Colonic mucosa (tissue), 4 donors: ENCODE results near the gene PRAMEF25. TPM values are rescaled to one million over a fixed set of nuclear protein-coding genes. Genes with fewer than 3 reads are reported as not detected.
"Not testable (repeated sequence)": the region's sequence is repeated elsewhere in the genome, so short reads cannot be mapped to it uniquely, and the experiment has no call there.

Experiments
- DNase-seq: peaks from one replicate; pipeline ENCODE4 v3.0.0-alpha.2; 2020
- H3K27ac ChIP-seq: fragments of 200-600 bp; one replicate; pipeline ENCODE4 v1.8.0; 2021
- H3K27me3 ChIP-seq: fragments of 200-600 bp; one replicate; pipeline ENCODE4 v1.8.0; 2021
- H3K36me3 ChIP-seq: fragments of 200-600 bp; one replicate; pipeline ENCODE4 v1.8.0; 2021
- H3K4me1 ChIP-seq: fragments of 200-600 bp; one replicate; pipeline ENCODE4 v1.8.0; 2021; ENCODE audit warnings: mild to moderate bottlenecking
- H3K4me3 ChIP-seq: fragments of 200-600 bp; one replicate; pipeline ENCODE4 v1.8.0; 2021
- H3K9ac ChIP-seq, 2 donors: one replicate each; pipeline ENCODE4 v1.7.0; 2013; ENCODE audit warnings: control low read depth in 2 of 2, low read depth in 2 of 2, low read length in 2 of 2
- H3K9me3 ChIP-seq: fragments of 200-600 bp; one replicate; pipeline ENCODE4 v1.8.0; 2021
- intact Hi-C: fragments of 100-400 bp; cut with DNase I; formaldehyde crosslinking; loops from one replicate; pipeline ENCODE4 v1.14.1; 2022
- total RNA-seq, 2 donors: library from RNA; stranded (reverse); fragmentation: NEBNext Ultra II Directional in 1 of 2; extraction: Animal tissue kit (Norgen Biotek cat#: 25700) in 1 of 2; gene quantifications; one replicate each; pipeline ENCODE4 v1.2.1, GENCODE V29; 2021
- donor health status: healthy.
- donor health status: DM: no; HTN: no; CAD: no.
- donor health status: DM: no; HTN: no; CAD: no.

PRAMEF25 gene
- total RNA-seq: not detected

DNA sequence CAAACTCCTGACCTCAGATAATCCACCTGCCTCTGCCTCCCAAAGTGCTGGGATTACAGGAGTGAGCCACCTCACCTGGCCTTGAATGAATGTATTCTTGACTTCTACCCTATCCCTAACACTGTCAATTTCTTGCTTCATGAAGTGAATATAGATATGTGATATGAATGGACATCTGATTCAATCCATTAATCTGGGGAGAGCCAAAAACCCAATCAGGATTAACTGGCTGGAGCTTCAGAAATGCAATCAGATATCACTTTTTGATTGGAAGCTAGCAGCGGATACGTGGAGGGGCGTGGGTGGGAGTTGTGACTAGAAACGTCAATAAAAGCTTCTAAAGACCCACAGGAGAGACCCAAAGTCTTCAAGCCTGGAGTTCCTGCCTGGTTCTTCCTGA, at the start of gene PRAMEF25:
TSS of gene PRAMEF25 (plus strand) at position 301 of the 400 bp plus-strand sequence. CDS start 2,920 bp downstream, outside the sequence.
- intact Hi-C loops, H3K27me3 ChIP-seq, H3K9me3 ChIP-seq, H3K27ac ChIP-seq, H3K4me1 ChIP-seq, H3K9ac ChIP-seq, H3K4me3 ChIP-seq, DNase-seq, H3K36me3 ChIP-seq: not testable (repeated sequence)

- H3K9ac ChIP-seq, H3K4me1 ChIP-seq, DNase-seq, H3K4me3 ChIP-seq, H3K27me3 ChIP-seq, H3K27ac ChIP-seq, H3K9me3 ChIP-seq, H3K36me3 ChIP-seq, intact Hi-C loops: not testable (repeated sequence)
Observed at GRCh38 chr1:13056475-13056874, 14.1 kb upstream of the PRAMEF25 start, which contains the start of gene PRAMEF27. Gene PRAMEF27, minus strand, starts transcription at chr1:13056575. Its CDS starts 2,916 bp downstream, at chr1:13053659.

- H3K9me3 ChIP-seq, DNase-seq, H3K27me3 ChIP-seq, H3K9ac ChIP-seq, H3K4me3 ChIP-seq, H3K27ac ChIP-seq, H3K36me3 ChIP-seq, H3K4me1 ChIP-seq, intact Hi-C loops: not testable (repeated sequence)
Observed at GRCh38 chr1:13116754-13117153, 46.2 kb downstream of the PRAMEF25 start, which contains the start of gene HNRNPCL2. Gene HNRNPCL2, minus strand, starts transcription at chr1:13116854. Its CDS starts 454 bp downstream, at chr1:13116400.

Other genes with a start within 250 kb of the PRAMEF25 start
- gene PRAMEF11, start 239.4 kb upstream of the PRAMEF25 start, total RNA-seq: not detected
- not detected for gene HNRNPCL1, start 222.1 kb upstream of the PRAMEF25 start, total RNA-seq
- not detected for gene PRAMEF2, start 213.7 kb upstream of the PRAMEF25 start, total RNA-seq
- gene PRAMEF4, start 184.6 kb upstream of the PRAMEF25 start, total RNA-seq: not detected
- gene PRAMEF10, start 172.5 kb upstream of the PRAMEF25 start, total RNA-seq: not detected
- gene PRAMEF7, start 154.2 kb upstream of the PRAMEF25 start, total RNA-seq: not detected
- gene PRAMEF6, start 123.2 kb upstream of the PRAMEF25 start, total RNA-seq: not detected
- gene PRAMEF27, start 14.2 kb upstream of the PRAMEF25 start, total RNA-seq: not detected
- not detected for gene HNRNPCL3, start 10.0 kb upstream of the PRAMEF25 start, total RNA-seq
- not detected for gene HNRNPCL2, start 46.1 kb downstream of the PRAMEF25 start, total RNA-seq
- gene PRAMEF26, start 85.2 kb downstream of the PRAMEF25 start, total RNA-seq: not detected
- gene HNRNPCL4, start 94.9 kb downstream of the PRAMEF25 start, total RNA-seq: not detected
- gene PRAMEF9, start 101.1 kb downstream of the PRAMEF25 start, total RNA-seq: not detected
- gene PRAMEF13, start 130.6 kb downstream of the PRAMEF25 start, total RNA-seq: not detected
- not detected for gene PRAMEF18, start 155.4 kb downstream of the PRAMEF25 start, total RNA-seq
- not detected for gene PRAMEF5, start 183.4 kb downstream of the PRAMEF25 start, total RNA-seq
- not detected for gene PRAMEF8, start 214.4 kb downstream of the PRAMEF25 start, total RNA-seq
- not detected for gene PRAMEF33, start 232.8 kb downstream of the PRAMEF25 start, total RNA-seq
- not detected for gene PRAMEF15, start 244.8 kb downstream of the PRAMEF25 start, total RNA-seq